ENCODE measurements around the gene P2RY8. TPM values are rescaled to one million over a fixed set of nuclear protein-coding genes. Genes with fewer than 3 reads are reported as not detected.
"Not testable (repeated sequence)": the region's sequence is repeated elsewhere in the genome, so short reads cannot be mapped to it uniquely, and the experiment has no call there.

The P2RY8 gene
- total and polyA plus RNA-seq, 7 donors = 0.79 to 4.1 (median 1.5) TPM

DNA sequence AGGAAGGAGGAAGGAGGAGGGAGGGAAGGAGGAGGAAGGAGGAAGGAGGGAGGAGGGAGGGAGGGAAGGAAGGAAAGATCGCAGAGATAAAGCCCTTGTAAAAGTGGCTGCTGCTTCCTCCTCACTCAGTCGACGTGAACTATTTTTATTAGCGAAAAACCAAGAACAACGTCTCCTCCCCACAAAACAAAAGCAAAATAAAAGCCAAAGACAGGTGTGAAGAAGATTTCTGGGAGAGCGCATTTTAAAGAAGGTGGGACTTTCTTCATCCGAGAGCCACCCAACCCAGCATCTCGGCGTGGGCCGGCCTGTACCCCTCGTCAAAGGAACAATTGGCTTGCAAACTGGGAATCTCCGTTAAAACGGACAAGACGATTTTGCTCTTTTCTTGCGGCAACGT lies 43.6 kb downstream of the P2RY8 start:
- Histone ChIP-seq H3K27ac (no peak overlapping the region), H3K36me3 (ENCODE audit: insufficient read depth in 1 of 2, low read depth in 1 of 2) (no peaks in the 10 kb centered on the region), H3K4me3 (peak overlapping the region; percentile 42), H3K9me3 (no peaks in the 10 kb centered on the region), H3K27me3 (ENCODE audit: insufficient read depth in 3 of 3, low read length in 2 of 3) (no peaks in the 10 kb centered on the region), H3K4me1 (no peaks in the 10 kb centered on the region)
- TF ChIP-seq, protein P1, sequence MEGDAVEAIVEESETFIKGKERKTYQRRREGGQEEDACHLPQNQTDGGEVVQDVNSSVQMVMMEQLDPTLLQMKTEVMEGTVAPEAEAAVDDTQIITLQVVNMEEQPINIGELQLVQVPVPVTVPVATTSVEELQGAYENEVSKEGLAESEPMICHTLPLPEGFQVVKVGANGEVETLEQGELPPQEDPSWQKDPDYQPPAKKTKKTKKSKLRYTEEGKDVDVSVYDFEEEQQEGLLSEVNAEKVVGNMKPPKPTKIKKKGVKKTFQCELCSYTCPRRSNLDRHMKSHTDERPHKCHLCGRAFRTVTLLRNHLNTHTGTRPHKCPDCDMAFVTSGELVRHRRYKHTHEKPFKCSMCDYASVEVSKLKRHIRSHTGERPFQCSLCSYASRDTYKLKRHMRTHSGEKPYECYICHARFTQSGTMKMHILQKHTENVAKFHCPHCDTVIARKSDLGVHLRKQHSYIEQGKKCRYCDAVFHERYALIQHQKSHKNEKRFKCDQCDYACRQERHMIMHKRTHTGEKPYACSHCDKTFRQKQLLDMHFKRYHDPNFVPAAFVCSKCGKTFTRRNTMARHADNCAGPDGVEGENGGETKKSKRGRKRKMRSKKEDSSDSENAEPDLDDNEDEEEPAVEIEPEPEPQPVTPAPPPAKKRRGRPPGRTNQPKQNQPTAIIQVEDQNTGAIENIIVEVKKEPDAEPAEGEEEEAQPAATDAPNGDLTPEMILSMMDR (IDR thresholded peaks at IDR 0.05) = no peak
- DNase-seq (no peak), ATAC-seq (no peak)
- WGBS, 3 donors = 17 to 28% (median 21%) methylated on average over 16 of the region's 16 CpGs
- intact Hi-C loops (cut with DNase I) = no loop called here

DNA sequence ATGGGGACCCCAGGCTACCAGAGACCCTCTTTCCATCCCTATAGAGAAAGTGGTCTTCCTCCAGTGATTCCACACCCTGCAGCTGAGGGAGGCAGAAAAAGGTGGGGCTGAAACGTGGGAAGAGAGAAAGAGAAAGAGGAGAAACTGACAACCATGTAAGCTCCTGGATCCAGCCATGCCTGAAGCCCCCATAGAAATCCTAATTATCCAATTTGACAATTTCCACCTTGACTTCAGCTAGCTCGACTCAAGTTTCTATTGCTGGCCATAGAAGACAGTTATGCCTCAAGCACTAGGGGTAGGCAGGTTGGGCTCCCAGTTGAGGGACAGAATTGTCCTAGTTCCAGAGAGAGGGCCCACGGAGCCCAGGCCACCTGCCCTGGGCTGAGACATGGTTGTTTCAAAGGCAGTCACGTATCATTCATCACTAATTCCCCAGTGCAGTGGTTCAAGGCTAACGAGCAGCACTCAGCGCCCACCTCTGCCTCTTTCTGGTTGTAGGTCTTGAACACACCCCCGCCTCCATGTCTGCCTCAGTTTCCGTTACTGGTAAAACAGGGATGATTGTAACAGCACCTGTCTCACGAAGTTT lies 44.5 kb downstream of the P2RY8 start:
- TF ChIP-seq, protein P1 (IDR thresholded peaks at IDR 0.05) = no peak
- ATAC-seq = no peak
- Histone ChIP-seq H3K4me1 (no peaks in the 10 kb centered on the region), H3K9me3 (no peaks in the 10 kb centered on the region), H3K4me3 (no peak overlapping the region), H3K27me3 (ENCODE audit: insufficient read depth in 3 of 3, low read length in 2 of 3) (no peaks in the 10 kb centered on the region), H3K36me3 (ENCODE audit: insufficient read depth in 1 of 2, low read depth in 1 of 2) (no peaks in the 10 kb centered on the region), H3K27ac (no peak overlapping the region)
- intact Hi-C loops (cut with DNase I) = no loop called here
- DNase-seq = no peak
- 80 to 81% (median 81%) methylated on average over 9 of the region's 9 CpGs for WGBS, 3 donors

DNA sequence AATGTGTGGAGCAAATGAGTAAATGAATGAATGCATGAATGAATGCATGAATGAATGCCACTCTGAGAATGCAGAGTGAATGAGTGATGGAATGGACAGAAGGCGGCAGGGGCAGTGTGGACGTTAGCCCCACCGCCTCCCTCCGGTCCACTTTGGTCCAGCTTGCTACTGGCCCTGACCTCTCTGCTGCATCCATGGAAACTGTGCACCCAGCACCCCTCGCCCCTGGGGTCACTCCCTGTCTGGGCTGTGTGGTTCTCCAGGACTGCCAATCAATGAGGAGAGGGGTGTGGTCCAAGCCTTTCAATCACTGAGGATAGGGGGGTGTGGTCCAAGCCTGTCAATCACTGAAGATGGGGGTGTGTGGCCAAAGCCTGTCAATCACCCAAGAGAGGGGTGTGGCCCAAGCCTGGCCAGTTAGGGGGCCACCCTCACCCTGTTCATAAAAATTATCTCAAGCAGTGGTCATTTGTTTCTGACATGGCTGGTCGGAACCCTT lies 45.1 kb downstream of the P2RY8 start:
- H3K9me3 ChIP-seq = no peaks in the 10 kb centered on the region
- H3K4me1 ChIP-seq = no peaks in the 10 kb centered on the region
- WGBS, 3 donors = 84 to 86% (median 86%) methylated on average over 6 of the region's 6 CpGs
- intact Hi-C loops (cut with DNase I) = no loop called here
- H3K36me3 ChIP-seq (ENCODE audit: insufficient read depth in 1 of 2, low read depth in 1 of 2) = no peaks in the 10 kb centered on the region
- TF ChIP-seq, protein P1 (IDR thresholded peaks at IDR 0.05) = no peak
- no peak overlapping the region for H3K27ac ChIP-seq
- no peak for DNase-seq
- no peak for ATAC-seq
- no peak overlapping the region for H3K4me3 ChIP-seq
- no peaks in the 10 kb centered on the region for H3K27me3 ChIP-seq (ENCODE audit: insufficient read depth in 3 of 3, low read length in 2 of 3)

DNA sequence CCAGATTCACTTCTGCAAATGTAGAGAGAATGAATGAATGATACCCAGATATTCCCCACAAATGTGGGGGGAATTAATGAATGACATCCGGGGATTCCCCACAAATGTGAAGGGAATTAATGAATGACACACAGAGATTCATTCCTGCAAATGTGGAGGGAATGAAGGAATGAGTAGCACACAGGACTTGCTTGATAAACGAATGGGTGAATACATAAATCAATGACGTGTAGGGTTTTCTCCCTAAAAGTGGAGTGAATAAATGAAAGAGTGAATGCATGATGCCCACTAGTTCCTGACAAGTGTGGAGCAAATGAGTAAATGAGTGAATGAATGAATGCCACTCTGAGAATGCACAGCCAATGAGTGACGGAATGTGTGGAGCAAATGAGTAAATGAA lies 45.7 kb downstream of the P2RY8 start:
- H3K9me3 ChIP-seq; H3K36me3 ChIP-seq (ENCODE audit: insufficient read depth in 1 of 2, low read depth in 1 of 2); H3K4me1 ChIP-seq; H3K27ac ChIP-seq; H3K27me3 ChIP-seq (ENCODE audit: insufficient read depth in 3 of 3, low read length in 2 of 3); ATAC-seq; intact Hi-C loops (cut with DNase I); DNase-seq; H3K4me3 ChIP-seq: not testable (repeated sequence)
- 97 to 99% (median 99%) methylated on average over 4 of the region's 4 CpGs for WGBS, 3 donors

DNA sequence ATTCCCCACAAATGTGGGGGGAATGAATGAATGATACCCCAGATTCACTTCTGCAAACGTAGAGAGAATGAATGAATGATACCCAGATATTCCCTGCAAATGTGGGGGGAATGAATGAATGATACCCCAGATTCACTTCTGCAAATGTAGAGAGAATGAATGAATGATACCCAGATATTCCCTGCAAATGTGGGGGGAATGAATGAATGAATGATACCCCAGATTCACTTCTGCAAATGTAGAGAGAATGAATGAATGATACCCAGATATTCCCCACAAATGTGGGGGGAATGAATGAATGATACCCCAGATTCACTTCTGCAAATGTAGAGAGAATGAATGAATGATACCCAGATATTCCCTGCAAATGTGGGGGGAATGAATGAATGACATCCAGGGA lies 46.3 kb downstream of the P2RY8 start:
- H3K9me3 ChIP-seq; H3K4me3 ChIP-seq; intact Hi-C loops (cut with DNase I); H3K36me3 ChIP-seq (ENCODE audit: insufficient read depth in 1 of 2, low read depth in 1 of 2); DNase-seq; H3K4me1 ChIP-seq; H3K27ac ChIP-seq; ATAC-seq; H3K27me3 ChIP-seq (ENCODE audit: insufficient read depth in 3 of 3, low read length in 2 of 3): not testable (repeated sequence)
- WGBS, 3 donors = 85 to 100% (median 100%) methylated on average over 1 of the region's 1 CpG

DNA sequence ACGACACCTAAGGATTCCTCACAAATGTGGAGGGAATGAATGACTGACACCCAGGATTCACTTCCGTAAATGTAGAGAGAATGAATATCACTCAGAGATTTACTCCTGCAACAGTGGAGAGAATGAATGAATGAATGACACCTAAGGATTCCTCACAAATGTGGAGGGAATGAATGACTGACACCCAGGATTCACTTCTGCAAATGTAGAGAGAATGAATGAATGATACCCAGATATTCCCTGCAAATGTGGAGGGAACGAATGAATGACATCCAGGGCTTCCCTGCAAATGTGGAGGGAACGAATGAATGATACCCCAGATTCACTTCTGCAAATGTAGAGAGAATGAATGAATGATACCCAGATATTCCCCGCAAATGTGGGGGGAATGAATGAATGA lies 47.6 kb downstream of the P2RY8 start:
- 77 to 94% (median 86%) methylated on average over 5 of the region's 5 CpGs for WGBS, 3 donors
- not testable (repeated sequence) for ATAC-seq

More for the DNA sequence above, 47.6 kb downstream of the P2RY8 start:
- H3K27me3 ChIP-seq (ENCODE audit: insufficient read depth in 3 of 3, low read length in 2 of 3); H3K9me3 ChIP-seq; DNase-seq; H3K4me3 ChIP-seq; H3K27ac ChIP-seq; H3K4me1 ChIP-seq; H3K36me3 ChIP-seq (ENCODE audit: insufficient read depth in 1 of 2, low read depth in 1 of 2); intact Hi-C loops (cut with DNase I): not testable (repeated sequence)
